H9 (cell line): ENCODE measurements around the gene CHCHD1. TPM values are rescaled to one million over a fixed set of nuclear protein-coding genes. Genes with fewer than 3 reads are reported as not detected.

Experiments used
- DNase-seq: peaks from one replicate; pipeline ENCODE4 v3.0.0-alpha.2; 2017
- H2AFZ ChIP-seq: one replicate; pipeline ENCODE4 v1.6.1; 2013; ENCODE audit warnings: mild to moderate bottlenecking, low read length, control low read depth, moderate library complexity
- H2AK5ac ChIP-seq: 2 replicates; pipeline ENCODE4 v1.6.1; 2013; ENCODE audit warnings: low read length, control low read depth, mixed read lengths; ENCODE audit not compliant: insufficient read length
- H2BK120ac ChIP-seq: one replicate; pipeline ENCODE4 v1.6.1; 2013; ENCODE audit warnings: low read depth, mild to moderate bottlenecking, low read length, control low read depth, inconsistent platforms; ENCODE audit not compliant: poor library complexity, severe bottlenecking
- H2BK12ac ChIP-seq: 2 replicates; pipeline ENCODE4 v1.6.1; 2013; ENCODE audit warnings: low read length, control low read depth, mixed read lengths, low read depth; ENCODE audit not compliant: insufficient read length
- H2BK15ac ChIP-seq: 2 replicates; pipeline ENCODE4 v1.6.1; 2013; ENCODE audit warnings: low read depth, low read length, control low read depth
- H2BK20ac ChIP-seq: one replicate; pipeline ENCODE4 v1.6.1; 2013; ENCODE audit warnings: low read depth, mild to moderate bottlenecking, low read length, control low read depth, inconsistent platforms; ENCODE audit not compliant: poor library complexity, severe bottlenecking
- H2BK5ac ChIP-seq: 2 replicates; pipeline ENCODE4 v1.6.1; 2013; ENCODE audit warnings: low read length, control low read depth, mixed read lengths; ENCODE audit not compliant: insufficient read length
- H3K14ac ChIP-seq: 2 replicates; pipeline ENCODE4 v1.6.1; 2013; ENCODE audit warnings: low read length, control low read depth; ENCODE audit not compliant: insufficient read depth
- H3K18ac ChIP-seq: 2 replicates; pipeline ENCODE4 v1.6.1; 2013; ENCODE audit warnings: low read depth, mild to moderate bottlenecking, mixed read lengths, low read length, control low read depth; ENCODE audit not compliant: insufficient read length
- H3K23ac ChIP-seq: 2 replicates; pipeline ENCODE4 v1.6.1; 2013; ENCODE audit warnings: low read length, control low read depth, mixed read lengths, low read depth; ENCODE audit not compliant: insufficient read length
- H3K23me2 ChIP-seq: 2 replicates; pipeline ENCODE4 v1.6.1; 2013; ENCODE audit warnings: low read depth, mild to moderate bottlenecking, mixed read lengths, low read length, control low read depth; ENCODE audit not compliant: insufficient read length, poor library complexity, severe bottlenecking
- H3K27ac ChIP-seq: 2 replicates; pipeline ENCODE4 v1.5.1; 2013; ENCODE audit warnings: low read length, control low read depth, mixed read lengths, low read depth; ENCODE audit not compliant: insufficient read length
- H3K27me3 ChIP-seq: 2 replicates; pipeline ENCODE4 v1.6.1; 2013; ENCODE audit warnings: low read length, control low read depth, inconsistent platforms; ENCODE audit not compliant: insufficient read depth
- H3K4ac ChIP-seq: 2 replicates; pipeline ENCODE4 v1.6.1; 2013; ENCODE audit warnings: low read depth, mild to moderate bottlenecking, control low read depth, inconsistent platforms, low read length, moderate library complexity
- H3K4me1 ChIP-seq: 2 replicates; pipeline ENCODE4 v1.6.1; 2013; ENCODE audit warnings: low read length, control low read depth, inconsistent platforms; ENCODE audit not compliant: insufficient read depth
- H3K4me2 ChIP-seq: 2 replicates; pipeline ENCODE4 v1.6.1; 2013; ENCODE audit warnings: low read length, control low read depth, mixed read lengths; ENCODE audit not compliant: insufficient read length, insufficient read depth
- H3K56ac ChIP-seq: 2 replicates; pipeline ENCODE4 v1.6.1; 2013; ENCODE audit warnings: low read depth, mild to moderate bottlenecking, mixed read lengths, low read length, control low read depth; ENCODE audit not compliant: insufficient read length
- H3K79me1 ChIP-seq: 2 replicates; pipeline ENCODE4 v1.6.1; 2013; ENCODE audit warnings: low read depth, mild to moderate bottlenecking, moderate library complexity, low read length, control low read depth, inconsistent platforms; ENCODE audit not compliant: insufficient read depth, poor library complexity, severe bottlenecking
- H3K79me2 ChIP-seq: 2 replicates; pipeline ENCODE4 v1.6.1; 2013; ENCODE audit warnings: low read length, control low read depth, inconsistent platforms; ENCODE audit not compliant: insufficient read depth
- H3K9ac ChIP-seq: 2 replicates; pipeline ENCODE4 v1.6.1; 2013; ENCODE audit warnings: low read length, control low read depth, mixed read lengths; ENCODE audit not compliant: insufficient read length; ENCODE audit errors: extremely low read depth
- H3K9me3 ChIP-seq: one replicate; pipeline ENCODE4 v1.6.1; 2013; ENCODE audit warnings: low read depth, low read length, inconsistent platforms; ENCODE audit not compliant: control insufficient read depth
- H3T11ph ChIP-seq: one replicate; pipeline ENCODE4 v1.6.1; 2013; ENCODE audit warnings: mild to moderate bottlenecking, low read length, control low read depth, inconsistent platforms
- H4K20me1 ChIP-seq: one replicate; pipeline ENCODE4 v1.6.1; 2013; ENCODE audit not compliant: control insufficient read depth, insufficient read length, insufficient read depth
- H4K5ac ChIP-seq: 2 replicates; pipeline ENCODE4 v1.6.1; 2013; ENCODE audit warnings: low read depth, mild to moderate bottlenecking, mixed read lengths, low read length, control low read depth; ENCODE audit not compliant: insufficient read length
- H4K8ac ChIP-seq: replicated peaks from 2 replicates; pipeline ENCODE4 v1.6.1; 2013; ENCODE audit warnings: low read length, control low read depth, mixed read lengths, low read depth; ENCODE audit not compliant: insufficient read length
- H4K91ac ChIP-seq: 2 replicates; pipeline ENCODE4 v1.6.1; 2013; ENCODE audit warnings: low read depth, mild to moderate bottlenecking, moderate library complexity, mixed read lengths, low read length, control low read depth; ENCODE audit not compliant: insufficient read length
- H3K27ac Mint-ChIP-seq, 3 experiments: 2 replicates in 2 of 3; 3 replicates in 1 of 3; pipeline ENCODE4 v1.8.0; 2020 to 2021; ENCODE audit warnings: mixed read lengths in 3 of 3, mild to moderate bottlenecking in 1 of 3, moderate library complexity in 1 of 3
- H3K27me3 Mint-ChIP-seq: 2 replicates; pipeline ENCODE4 v1.8.0; 2021; ENCODE audit warnings: low read depth, mild to moderate bottlenecking, moderate library complexity, mixed read lengths
- H3K36me3 Mint-ChIP-seq, 3 experiments: 2 replicates in 2 of 3; 3 replicates in 1 of 3; pipeline ENCODE4 v1.8.0; 2020 to 2021; ENCODE audit warnings: low read depth in 3 of 3, mixed read lengths in 3 of 3; ENCODE audit not compliant: insufficient read depth in 1 of 3
- H3K4me1 Mint-ChIP-seq, 2 experiments: 2 replicates each; pipeline ENCODE4 v1.8.0; 2020; ENCODE audit warnings: mixed read lengths in 2 of 2
- H3K4me3 Mint-ChIP-seq, 2 experiments: 2 replicates in 1 of 2; 3 replicates in 1 of 2; pipeline ENCODE4 v1.8.0; 2020 to 2021; ENCODE audit warnings: mild to moderate bottlenecking in 2 of 2, mixed read lengths in 2 of 2, moderate library complexity in 1 of 2
- H3K9me3 Mint-ChIP-seq, 2 experiments: 2 replicates in 1 of 2; 3 replicates in 1 of 2; pipeline ENCODE4 v1.8.0; 2020; ENCODE audit warnings: mild to moderate bottlenecking in 2 of 2, mixed read lengths in 2 of 2, moderate library complexity in 1 of 2
- WGBS: extraction: QIAGEN DNeasy Blood & Tissue Kit; methylation state at CpG from one replicate; pipeline ENCODE4 v1.1.7; 2013; ENCODE audit warnings: missing lambda C conversion rate, low lambda C conversion rate, mixed read lengths; ENCODE audit not compliant: insufficient read length; ENCODE audit errors: extremely low coverage; 5-methylcytosine and 5-hydroxymethylcytosine counted together
- total RNA-seq: library from RNA; stranded (reverse); gene quantifications from 2 replicates; pipeline ENCODE4 v1.2.1, GENCODE V29; 2021
- TF ChIP-seq, protein P1 (sequence below): fragments of 200-600 bp; sonication (generic); conservative IDR thresholded peaks from 3 replicates; pipeline ENCODE4 v1.8.0; 2021; ENCODE audit warnings: antibody characterized with exemption, mild to moderate bottlenecking

Gene CHCHD1
- total RNA-seq, 1 experiment from 2014 or later = 45.9 TPM

DNA sequence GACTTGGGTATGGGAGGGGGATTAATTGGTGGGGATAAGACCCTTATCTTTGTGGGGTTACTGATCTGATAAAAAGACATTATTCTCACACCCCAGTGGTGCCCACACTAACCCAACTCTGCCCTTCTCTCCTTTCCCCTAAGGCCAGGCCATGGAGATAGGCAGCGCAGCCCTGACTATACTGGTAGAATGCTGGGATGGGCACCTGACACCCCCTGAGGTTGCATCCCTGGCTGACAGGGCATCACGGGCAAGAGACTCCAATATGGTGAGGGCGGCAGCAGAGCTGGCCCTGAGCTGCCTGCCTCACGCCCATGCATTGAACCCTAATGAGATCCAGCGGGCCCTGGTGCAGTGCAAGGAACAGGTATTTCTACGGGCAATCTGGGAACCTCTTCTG lies 16.2 kb downstream of the CHCHD1 start:
- Histone ChIP-seq H3K14ac (no peak overlapping the region), H4K5ac (no peak overlapping the region), H3K18ac (no peak overlapping the region), H2BK5ac (no peak overlapping the region), H3K27me3 (no peaks in the 10 kb centered on the region), H2BK120ac (no peak overlapping the region), H2BK12ac (no peak overlapping the region), H3K9me3 (no peaks in the 10 kb centered on the region), H3K79me2 (no peaks in the 10 kb centered on the region), H3K4me2 (no peak overlapping the region), H2AK5ac (no peak overlapping the region), H2BK15ac (no peak overlapping the region), H3K23ac (no peak overlapping the region), H4K8ac (no peak overlapping the region), H3K27ac (no peak overlapping the region), H3K9ac (no peak overlapping the region), H3K56ac (no peak overlapping the region), H2AFZ (no peak overlapping the region), H3K79me1 (no peaks in the 10 kb centered on the region), H3K4ac (no peak overlapping the region), H3T11ph (no peak overlapping the region), H4K20me1 (no peaks in the 10 kb centered on the region), H4K91ac (no peak overlapping the region), H3K4me1 (no peaks in the 10 kb centered on the region), H2BK20ac (no peak overlapping the region), H3K23me2 (no peaks in the 10 kb centered on the region)
- Mint-ChIP-seq H3K4me1 (no peaks in the 10 kb centered on the region), H3K27me3 (no peaks in the 10 kb centered on the region), H3K36me3 (peaks cover 13 to 74% (median 47%) of the 10 kb centered on the region in 3 experiments; a peak in 6 of 7 replicates), H3K4me3 (no peak overlapping the region; a peak in 1 of 5 replicates), H3K9me3 (no peaks in the 10 kb centered on the region), H3K27ac (no peak overlapping the region)
- TF ChIP-seq, protein P1, sequence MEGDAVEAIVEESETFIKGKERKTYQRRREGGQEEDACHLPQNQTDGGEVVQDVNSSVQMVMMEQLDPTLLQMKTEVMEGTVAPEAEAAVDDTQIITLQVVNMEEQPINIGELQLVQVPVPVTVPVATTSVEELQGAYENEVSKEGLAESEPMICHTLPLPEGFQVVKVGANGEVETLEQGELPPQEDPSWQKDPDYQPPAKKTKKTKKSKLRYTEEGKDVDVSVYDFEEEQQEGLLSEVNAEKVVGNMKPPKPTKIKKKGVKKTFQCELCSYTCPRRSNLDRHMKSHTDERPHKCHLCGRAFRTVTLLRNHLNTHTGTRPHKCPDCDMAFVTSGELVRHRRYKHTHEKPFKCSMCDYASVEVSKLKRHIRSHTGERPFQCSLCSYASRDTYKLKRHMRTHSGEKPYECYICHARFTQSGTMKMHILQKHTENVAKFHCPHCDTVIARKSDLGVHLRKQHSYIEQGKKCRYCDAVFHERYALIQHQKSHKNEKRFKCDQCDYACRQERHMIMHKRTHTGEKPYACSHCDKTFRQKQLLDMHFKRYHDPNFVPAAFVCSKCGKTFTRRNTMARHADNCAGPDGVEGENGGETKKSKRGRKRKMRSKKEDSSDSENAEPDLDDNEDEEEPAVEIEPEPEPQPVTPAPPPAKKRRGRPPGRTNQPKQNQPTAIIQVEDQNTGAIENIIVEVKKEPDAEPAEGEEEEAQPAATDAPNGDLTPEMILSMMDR = no peak
- no peak for DNase-seq
- WGBS = no CpG with 5 or more reads among the region's 6 CpGs
